NCI-H1694 treated with DMSO at 0.1 percent for 48 hours (cell line): ENCODE results near the gene UBE2D2.

Source experiments
- DNase-seq: peaks from one replicate; lab custom pipeline; 2025; lab: John Stamatoyannopoulos, UW

UBE2D2 gene

GRCh38 chr5:139648205-139649081 is 87.3 kb downstream of the UBE2D2 start, which contains the start of gene CXXC5:
Gene CXXC5 (plus strand): TSS chr5:139648349. CDS start chr5:139680524, 32,175 bp downstream.
- DNase-seq, result peak; percentile 38

GRCh38 chr5:139649082-139649991 is 88.2 kb downstream of the UBE2D2 start:
- DNase-seq, result no peak

- DNase-seq, result no peak
Measured at GRCh38 chr5:139650031-139650688, 89.0 kb downstream of the UBE2D2 start.

GRCh38 chr5:139650689-139651042 is 89.5 kb downstream of the UBE2D2 start:
- no peak for DNase-seq

GRCh38 chr5:139651043-139651834 is 90.1 kb downstream of the UBE2D2 start:
- DNase-seq, result no peak

GRCh38 chr5:139651853-139652787 is 91.0 kb downstream of the UBE2D2 start:
- peak; percentile 42 for DNase-seq

GRCh38 chr5:139652788-139653241 is 91.7 kb downstream of the UBE2D2 start:
- DNase-seq, result no peak

- no peak for DNase-seq
Measured at GRCh38 chr5:139653616-139654015, 92.5 kb downstream of the UBE2D2 start.

GRCh38 chr5:139654464-139654863 is 93.3 kb downstream of the UBE2D2 start:
- DNase-seq, result no peak

- no peak for DNase-seq
Measured at GRCh38 chr5:139654871-139655491, 93.8 kb downstream of the UBE2D2 start.

- no peak for DNase-seq
Measured at GRCh38 chr5:139655727-139656271, 94.7 kb downstream of the UBE2D2 start.

GRCh38 chr5:139657363-139658321 is 96.5 kb downstream of the UBE2D2 start:
- no peak for DNase-seq

- DNase-seq, result no peak
Measured at GRCh38 chr5:139658501-139658927, 97.4 kb downstream of the UBE2D2 start.

GRCh38 chr5:139658928-139659667 is 98.0 kb downstream of the UBE2D2 start:
- peak; percentile 34 for DNase-seq

- peak; percentile 28 for DNase-seq
Measured at GRCh38 chr5:139659695-139660101, 98.6 kb downstream of the UBE2D2 start.

GRCh38 chr5:139660105-139660922 is 99.2 kb downstream of the UBE2D2 start:
- no peak for DNase-seq
